Esophagus squamous epithelium (tissue), 5 donors: ENCODE results near the gene PRKG1. TPM values are rescaled to one million over a fixed set of nuclear protein-coding genes. Genes with fewer than 3 reads are reported as not detected.

Source experiments
- DNase-seq: peaks from one replicate; lab custom pipeline; 2025; lab: John Stamatoyannopoulos, UW
- H3K27ac ChIP-seq, 4 donors: fragments of 200-600 bp; sonication (generic); one replicate each; pipeline ENCODE4 v1.5.1; 2016 to 2019; ENCODE audit warnings: mild to moderate bottlenecking in 1 of 4
- H3K27me3 ChIP-seq, 4 donors: fragments of 200-600 bp; sonication (generic); 1 replicate in 3 of 4; 2 replicates in 1 of 4; pipeline versions ENCODE4 v1.5.1 to v1.6.0; 2017 to 2021; ENCODE audit warnings: antibody characterized with exemption in 1 of 4
- H3K36me3 ChIP-seq, 3 donors: fragments of 200-600 bp; sonication (generic); one replicate each; pipeline ENCODE4 v1.5.1; 2016 to 2019
- H3K4me1 ChIP-seq, 3 donors: fragments of 200-600 bp; sonication (generic); one replicate each; pipeline ENCODE4 v1.5.1; 2017 to 2019
- H3K4me3 ChIP-seq, 4 donors: fragments of 200-600 bp; sonication (generic); 1 replicate in 3 of 4; 2 replicates in 1 of 4; pipeline ENCODE4 v1.5.1; 2016 to 2019; ENCODE audit warnings: mild to moderate bottlenecking in 2 of 4, moderate library complexity in 1 of 4
- H3K9me3 ChIP-seq, 3 donors: fragments of 200-600 bp; sonication (generic); one replicate each; pipeline ENCODE4 v1.5.1; 2016 to 2019
- CTCF ChIP-seq, 6 experiments: fragments of 450-650 bp in 4 of 6; fragments of 200-600 bp in 2 of 6; sonication (generic) in 2 of 6; IDR thresholded peaks; one replicate each; pipeline ENCODE4 v1.5.1; 2016 to 2019; ENCODE audit warnings: antibody characterized with exemption in 6 of 6, mild to moderate bottlenecking in 4 of 6, moderate library complexity in 4 of 6
- POLR2A ChIP-seq, 4 donors: fragments of 450-650 bp; IDR thresholded peaks; one replicate each; pipeline ENCODE4 v1.6.1; 2017; ENCODE audit warnings: antibody characterized with exemption in 4 of 4, mild to moderate bottlenecking in 4 of 4, moderate library complexity in 3 of 4
- WGBS, 2 donors: methylation state at CpG; one replicate each; pipeline ENCODE4 v1.1.5; 2018; 5-methylcytosine and 5-hydroxymethylcytosine counted together
- intact Hi-C: fragments of 100-400 bp; cut with DNase I; formaldehyde crosslinking; loops from one replicate; pipeline ENCODE4 v1.15.0; 2022
- total RNA-seq, 4 donors: library from RNA; depleted of rRNA; stranded (reverse); fragments of >200 nt; gene quantifications; one replicate each; pipeline ENCODE4 v1.1.0, GENCODE V29; 2016
- donor health status: DM: yes; HTN: yes; CAD: no.

The PRKG1 gene
- total RNA-seq, 4 donors from 2014 or later = 2.0 to 10.9 (median 3.8) TPM

- no peaks in the 10 kb centered on the region for H3K27me3 ChIP-seq
- no peaks in the 10 kb centered on the region for H3K9me3 ChIP-seq
- no peak for DNase-seq
- peaks cover 0 to 5% (median 0%) of the 10 kb centered on the region in 3 donors for H3K4me1 ChIP-seq
- H3K4me3 ChIP-seq = no peak overlapping the region
- intact Hi-C loops = no loop called here
- H3K36me3 ChIP-seq = no peaks in the 10 kb centered on the region
- TF ChIP-seq CTCF (IDR thresholded peaks at IDR 0.05) (no peak), POLR2A (IDR thresholded peaks at IDR 0.05) (no peak)
- H3K27ac ChIP-seq = no peak overlapping the region
Observed at GRCh38 chr10:51672039-51672535, 597.8 kb downstream of the PRKG1 start.

- TF ChIP-seq POLR2A (IDR thresholded peaks at IDR 0.05) (no peak), CTCF (IDR thresholded peaks at IDR 0.05) (no peak)
- DNase-seq = no peak
- H3K9me3 ChIP-seq = no peaks in the 10 kb centered on the region
- H3K4me1 ChIP-seq = no peaks in the 10 kb centered on the region
- H3K4me3 ChIP-seq = no peak overlapping the region
- intact Hi-C loops = no loop called here
- no peak overlapping the region for H3K27ac ChIP-seq
- no peaks in the 10 kb centered on the region for H3K27me3 ChIP-seq
- no peaks in the 10 kb centered on the region for H3K36me3 ChIP-seq
Observed at GRCh38 chr10:51675088-51675487, 600.8 kb downstream of the PRKG1 start.

GRCh38 chr10:51679841-51680240 lies 605.6 kb downstream of the PRKG1 start:
- Histone ChIP-seq H3K4me1 (no peaks in the 10 kb centered on the region), H3K36me3 (no peaks in the 10 kb centered on the region), H3K4me3 (no peak overlapping the region), H3K27ac (no peak overlapping the region), H3K9me3 (no peaks in the 10 kb centered on the region), H3K27me3 (no peaks in the 10 kb centered on the region)
- no peak for TF ChIP-seq CTCF (IDR thresholded peaks at IDR 0.05)
- TF ChIP-seq POLR2A (IDR thresholded peaks at IDR 0.05) = no peak
- intact Hi-C loops = no loop called here
- no peak for DNase-seq
- 80 to 90% methylated on average over 4 of the region's 6 CpGs for WGBS, 2 donors

GRCh38 chr10:51683031-51683691 lies 608.9 kb downstream of the PRKG1 start:
- intact Hi-C loops = no loop called here
- Histone ChIP-seq H3K4me1 (no peaks in the 10 kb centered on the region), H3K27me3 (no peaks in the 10 kb centered on the region), H3K27ac (no peak overlapping the region), H3K9me3 (no peaks in the 10 kb centered on the region), H3K36me3 (no peaks in the 10 kb centered on the region), H3K4me3 (no peak overlapping the region)
- 72 to 79% methylated on average over 4 of the region's 4 CpGs for WGBS, 2 donors
- TF ChIP-seq CTCF (IDR thresholded peaks at IDR 0.05) (no peak), POLR2A (IDR thresholded peaks at IDR 0.05) (no peak)
- no peak for DNase-seq

GRCh38 chr10:51685768-51686167 lies 611.5 kb downstream of the PRKG1 start:
- intact Hi-C loops = no loop called here
- TF ChIP-seq CTCF (IDR thresholded peaks at IDR 0.05) = no peak
- TF ChIP-seq POLR2A (IDR thresholded peaks at IDR 0.05) = no peak
- Histone ChIP-seq H3K9me3 (no peaks in the 10 kb centered on the region), H3K27ac (no peak overlapping the region), H3K27me3 (no peaks in the 10 kb centered on the region), H3K4me3 (no peak overlapping the region), H3K4me1 (no peaks in the 10 kb centered on the region), H3K36me3 (no peaks in the 10 kb centered on the region)
- DNase-seq = no peak
- 65 to 67% methylated on average over 2 of the region's 2 CpGs for WGBS, 2 donors
